ENCODE measurements around the gene GRK1. TPM values are rescaled to one million over a fixed set of nuclear protein-coding genes. Genes with fewer than 3 reads are reported as not detected.

The GRK1 gene
- total RNA-seq, 1 experiment from 2014 or later, result not detected

- ChIA-PET POLR2A (ENCODE audit: unreplicated experiment) (no interaction called here), CTCF (no interaction called here)
- Histone ChIP-seq H3K4me1 (replicated peaks; ENCODE audit: insufficient read depth) (no peaks in the 10 kb centered on the region), H2AFZ (no peak overlapping the region), H3K9me3 (ENCODE audit: insufficient read depth, low read depth) (peaks cover 7% of the 10 kb centered on the region; the same call in 1 of the 2 replicates), H3K9me2 (ENCODE audit: insufficient read depth) (no peaks in the 10 kb centered on the region), H3F3A (ENCODE audit: insufficient read depth, low read depth) (peaks cover 21% of the 10 kb centered on the region), H3K4me3 (no peak overlapping the region), H3K4me2 (no peak overlapping the region), H3K79me2 (ENCODE audit: low read depth) (no peaks in the 10 kb centered on the region), H3K27me3 (ENCODE audit: insufficient read depth, low read depth) (peaks cover 76% of the 10 kb centered on the region), H3K27ac (no peak overlapping the region), H4K20me1 (ENCODE audit: insufficient read depth) (no peaks in the 10 kb centered on the region), H3K36me3 (ENCODE audit: low read depth) (no peaks in the 10 kb centered on the region)
- intact Hi-C loops (cut with micrococcal nuclease; ENCODE audit: unreplicated experiment), result no loop called here
- TF ChIP-seq CTCF (conservative IDR thresholded peaks at IDR 0.05) (no peak), EZH2 (IDR thresholded peaks at IDR 0.05; ENCODE audit: low read depth) (no peak)
- DNase-seq, result no peak
- no TSS peak for BruUV-seq (replicated peaks)
These were observed 69.3 kb downstream of the GRK1 start for GRCh38 chr13:113736258-113736731.

GRCh38 chr13:113737803-113738202, 70.8 kb downstream of the GRK1 start:
- H3K4me3 ChIP-seq, result no peak overlapping the region
- TF ChIP-seq CTCF (conservative IDR thresholded peaks at IDR 0.05) (no peak), EZH2 (IDR thresholded peaks at IDR 0.05; ENCODE audit: low read depth) (no peak)
- H3K36me3 ChIP-seq (ENCODE audit: low read depth), result no peaks in the 10 kb centered on the region
- no peak overlapping the region for H3K27ac ChIP-seq
- BruUV-seq (replicated peaks), result no TSS peak
- ChIA-PET CTCF (no interaction called here), POLR2A (ENCODE audit: unreplicated experiment) (no interaction called here)
- H3K27me3 ChIP-seq (ENCODE audit: insufficient read depth, low read depth), result peaks cover 66% of the 10 kb centered on the region
- no peak overlapping the region for H3K4me2 ChIP-seq
- peaks cover 11% of the 10 kb centered on the region for H3K4me1 ChIP-seq (replicated peaks; ENCODE audit: insufficient read depth)
- no peak for DNase-seq
- peaks cover 29% of the 10 kb centered on the region for H3F3A ChIP-seq (ENCODE audit: insufficient read depth, low read depth)
- H3K9me3 ChIP-seq (ENCODE audit: insufficient read depth, low read depth), result peaks cover 7% of the 10 kb centered on the region; the same call in 1 of the 2 replicates
- intact Hi-C loops (cut with micrococcal nuclease; ENCODE audit: unreplicated experiment), result no loop called here
- no peaks in the 10 kb centered on the region for H3K9me2 ChIP-seq (ENCODE audit: insufficient read depth)
- no peak overlapping the region for H2AFZ ChIP-seq
- H3K79me2 ChIP-seq (ENCODE audit: low read depth), result no peaks in the 10 kb centered on the region
- H4K20me1 ChIP-seq (ENCODE audit: insufficient read depth), result no peaks in the 10 kb centered on the region

DNA sequence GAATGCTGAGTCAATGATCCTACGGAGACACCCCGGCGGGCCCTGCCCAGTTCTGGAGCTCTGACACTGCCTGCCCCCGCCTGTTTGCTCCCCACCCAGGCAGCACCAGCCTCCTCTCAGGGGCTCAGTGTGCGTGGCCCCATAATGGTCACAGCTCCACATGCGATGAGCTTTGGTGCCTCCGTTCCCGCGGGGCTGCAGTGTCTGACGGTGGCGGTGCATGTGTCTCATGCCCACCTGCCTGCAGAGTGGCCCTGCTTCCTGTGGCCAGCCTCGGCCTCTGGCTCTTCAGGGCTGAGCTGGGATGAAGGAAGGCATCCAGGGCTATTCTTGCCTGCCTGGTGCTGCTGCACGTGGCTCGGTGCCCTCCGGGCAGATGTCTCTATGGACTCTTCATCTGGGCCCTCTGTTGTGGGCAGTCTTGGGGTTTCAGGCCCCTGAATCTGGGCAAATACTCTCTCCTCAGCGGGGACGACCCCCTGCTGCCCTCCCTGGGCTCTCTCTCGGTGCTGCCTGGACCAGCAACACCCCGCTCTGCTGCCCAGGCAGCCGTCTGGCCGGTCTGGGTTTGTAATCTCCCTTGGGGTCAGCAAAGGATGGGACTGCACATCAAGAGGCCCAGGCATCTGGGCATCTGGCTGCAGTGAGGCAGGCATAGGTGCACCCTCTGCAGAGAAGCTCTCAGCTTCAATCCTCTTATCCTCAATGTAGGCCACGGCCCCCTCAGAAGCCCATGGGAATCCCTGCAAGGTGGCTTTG, 72.7 kb downstream of the GRK1 start:
- BruUV-seq (replicated peaks), result no TSS peak
- peaks cover 12% of the 10 kb centered on the region for H3F3A ChIP-seq (ENCODE audit: insufficient read depth, low read depth)
- peaks cover 60% of the 10 kb centered on the region for H3K27me3 ChIP-seq (ENCODE audit: insufficient read depth, low read depth)
- H2AFZ ChIP-seq, result no peak overlapping the region
- intact Hi-C loops (cut with micrococcal nuclease; ENCODE audit: unreplicated experiment), result no loop called here
- H4K20me1 ChIP-seq (ENCODE audit: insufficient read depth), result no peaks in the 10 kb centered on the region
- ChIA-PET POLR2A (ENCODE audit: unreplicated experiment) (no interaction called here), CTCF (no interaction called here)
- H3K9me3 ChIP-seq (ENCODE audit: insufficient read depth, low read depth), result no peaks in the 10 kb centered on the region
- TF ChIP-seq CTCF (conservative IDR thresholded peaks at IDR 0.05) (no peak), EZH2 (IDR thresholded peaks at IDR 0.05; ENCODE audit: low read depth) (no peak)
- H3K4me2 ChIP-seq, result no peak overlapping the region
- no peaks in the 10 kb centered on the region for H3K9me2 ChIP-seq (ENCODE audit: insufficient read depth)
- H3K36me3 ChIP-seq (ENCODE audit: low read depth), result no peaks in the 10 kb centered on the region
- no peak for DNase-seq
- H3K79me2 ChIP-seq (ENCODE audit: low read depth), result no peaks in the 10 kb centered on the region
- H3K4me1 ChIP-seq (replicated peaks; ENCODE audit: insufficient read depth), result peaks cover 16% of the 10 kb centered on the region
- H3K4me3 ChIP-seq, result no peak overlapping the region
- H3K27ac ChIP-seq, result no peak overlapping the region
